SK-N-SH treated with all-trans-retinoic acid at 6 μM for 48 hours (cell line): Measurements from ENCODE around the gene BRF1.

Experiments used
- ATAC-seq: fragments of 200-7000 bp; cut with Tn5 transposase; 3 replicates; pipeline ENCODE4 v1.9.1; 2020; ENCODE audit warnings: mild to moderate bottlenecking, moderate library complexity
- CREB5 ChIP-seq: fragments of 250-450 bp; sonication (Bioruptor Pico); IDR thresholded peaks from 2 replicates; pipeline ENCODE4 v1.5.1; 2020; ENCODE audit warnings: low read depth, mild to moderate bottlenecking, moderate library complexity
- ESRRG ChIP-seq: fragments of 250-450 bp; sonication (Bioruptor Pico); IDR thresholded peaks from 2 replicates; pipeline ENCODE4 v1.6.1; 2021; ENCODE audit warnings: mild to moderate bottlenecking
- GLIS3 ChIP-seq: fragments of 250-450 bp; sonication (Bioruptor Pico); IDR thresholded peaks from 2 replicates; pipeline ENCODE4 v1.5.0; 2020; ENCODE audit warnings: mild to moderate bottlenecking, moderate library complexity
- ISL1 ChIP-seq: fragments of 250-450 bp; sonication (Bioruptor Pico); IDR thresholded peaks from 2 replicates; pipeline ENCODE4 v2.1.2; 2022; ENCODE audit warnings: mild to moderate bottlenecking, moderate library complexity
- OSR1 ChIP-seq: fragments of 250-450 bp; sonication (Bioruptor Pico); IDR thresholded peaks from 2 replicates; pipeline ENCODE4 v1.8.0; 2022; ENCODE audit warnings: moderate library complexity, mild to moderate bottlenecking, inconsistent platforms
- POU6F1 ChIP-seq: fragments of 250-450 bp; sonication (Bioruptor Pico); IDR thresholded peaks from 2 replicates; pipeline ENCODE4 v1.8.0; 2021; ENCODE audit warnings: low read depth, mild to moderate bottlenecking, moderate library complexity, borderline replicate concordance
- PPARA ChIP-seq: fragments of 250-450 bp; sonication (Bioruptor Pico); IDR thresholded peaks from 2 replicates; pipeline ENCODE4 v1.5.0; 2020; ENCODE audit warnings: mild to moderate bottlenecking, borderline replicate concordance
- RARB ChIP-seq: fragments of 250-450 bp; sonication (Bioruptor Pico); IDR thresholded peaks from 2 replicates; pipeline ENCODE4 v1.8.0; 2021; ENCODE audit warnings: mild to moderate bottlenecking, moderate library complexity
- TOX ChIP-seq: fragments of 250-450 bp; sonication (Bioruptor Pico); IDR thresholded peaks from 2 replicates; pipeline ENCODE4 v1.8.0; 2021; ENCODE audit warnings: mild to moderate bottlenecking, moderate library complexity, borderline replicate concordance
- TSHZ2 ChIP-seq: fragments of 250-450 bp; sonication (Bioruptor Pico); IDR thresholded peaks from 2 replicates; pipeline ENCODE4 v1.5.0; 2020; ENCODE audit warnings: mild to moderate bottlenecking, moderate library complexity
- ZC3H10 ChIP-seq: fragments of 250-450 bp; sonication (Bioruptor Pico); IDR thresholded peaks from 2 replicates; pipeline ENCODE4 v1.5.1; 2021; ENCODE audit warnings: mild to moderate bottlenecking, moderate library complexity
- ZFP3 ChIP-seq: fragments of 250-450 bp; sonication (Bioruptor Pico); IDR thresholded peaks from 2 replicates; pipeline ENCODE4 v1.5.0; 2020; ENCODE audit warnings: mild to moderate bottlenecking, moderate library complexity
- ZNF565 ChIP-seq: fragments of 450-650 bp; formaldehyde crosslinking; conservative IDR thresholded peaks from 2 replicates; pipeline ENCODE4 v1.5.0; 2020; ENCODE audit warnings: low read depth, mild to moderate bottlenecking, moderate library complexity
- ZNF70 ChIP-seq: fragments of 450-650 bp; formaldehyde crosslinking; IDR thresholded peaks from 2 replicates; pipeline ENCODE4 v1.5.0; 2020; ENCODE audit warnings: mild to moderate bottlenecking, moderate library complexity
- ZNF8 ChIP-seq: fragments of 450-650 bp; formaldehyde crosslinking; IDR thresholded peaks from 2 replicates; pipeline ENCODE4 v1.5.0; 2020; ENCODE audit warnings: mild to moderate bottlenecking, moderate library complexity

BRF1 gene

GRCh38 chr14:105172476-105172875, 128.3 kb downstream of the BRF1 start:
- no peak for TF ChIP-seq TSHZ2 (CRISPR knock-in tag)
- TF ChIP-seq ISL1 (CRISPR knock-in tag) = no peak
- no peak for TF ChIP-seq TOX (CRISPR knock-in tag)
- no peak for TF ChIP-seq PPARA
- no peak for TF ChIP-seq POU6F1 (CRISPR knock-in tag)
- ATAC-seq = no peak

- peak; percentile 33 for ATAC-seq
- TF ChIP-seq ESRRG (CRISPR knock-in tag) (no peak), POU6F1 (CRISPR knock-in tag) (no peak), TSHZ2 (CRISPR knock-in tag) (no peak), GLIS3 (CRISPR knock-in tag) (no peak), ZNF70 (CRISPR knock-in tag) (no peak), CREB5 (CRISPR knock-in tag) (no peak), ZNF565 (CRISPR knock-in tag) (no peak), ZC3H10 (CRISPR knock-in tag) (no peak), OSR1 (CRISPR knock-in tag) (no peak), ISL1 (CRISPR knock-in tag) (no peak), ZNF8 (no peak), RARB (CRISPR knock-in tag) (no peak)
Measured at GRCh38 chr14:105171004-105171673, 129.7 kb downstream of the BRF1 start.

GRCh38 chr14:105169776-105170655, 130.8 kb downstream of the BRF1 start:
- no peak for ATAC-seq
- TF ChIP-seq RARB (CRISPR knock-in tag) (no peak), ZFP3 (CRISPR knock-in tag) (no peak), ISL1 (CRISPR knock-in tag) (no peak), ZNF70 (CRISPR knock-in tag) (no peak)
